ENCODE data around the gene OTX1.
"Not testable (repeated sequence)": the region's sequence is repeated elsewhere in the genome, so short reads cannot be mapped to it uniquely, and the experiment has no call there.

Gene OTX1

DNA sequence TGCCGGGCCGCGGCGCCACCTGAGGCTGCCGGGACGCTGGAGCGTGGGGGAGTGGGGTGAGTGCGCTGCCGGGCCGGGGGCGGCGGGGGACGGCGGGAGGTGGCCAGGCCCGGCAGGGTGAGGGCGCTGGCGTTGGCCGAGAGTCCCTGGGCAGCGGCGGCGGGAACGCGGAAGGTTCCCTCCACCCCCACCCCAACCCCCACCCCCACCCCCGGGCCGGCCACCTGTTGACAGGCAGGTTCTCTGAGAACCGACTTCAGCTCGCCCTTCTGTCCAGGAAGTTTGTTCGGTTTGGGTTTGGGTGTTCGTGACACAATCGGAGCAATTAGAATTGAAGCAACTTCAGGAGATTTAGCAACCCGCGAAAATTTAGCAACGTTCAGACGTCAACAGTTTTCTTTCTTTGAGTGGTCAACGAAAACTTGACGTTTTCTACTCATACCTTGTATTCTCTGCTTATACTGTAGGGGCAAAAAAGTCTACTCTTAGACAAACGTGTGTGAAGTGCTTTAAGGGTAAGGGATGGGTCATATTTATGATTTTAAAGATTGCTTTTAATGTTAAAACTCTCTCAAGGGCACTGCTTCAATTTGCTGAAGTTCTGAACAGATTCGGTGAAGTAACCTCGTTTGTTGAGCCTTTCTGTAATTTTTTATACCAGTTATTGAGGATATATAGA lies 9.3 kb downstream of the OTX1 start:
- no peak overlapping the region for H3K27ac Mint-ChIP-seq
- H3K36me3 Mint-ChIP-seq (ENCODE audit: low read depth), result no peaks in the 10 kb centered on the region
- H3K4me1 Mint-ChIP-seq (ENCODE audit: low read depth), result peaks cover 41% of the 10 kb centered on the region
- DNase-seq, result no peak
- peaks cover 88% of the 10 kb centered on the region for H3K27me3 Mint-ChIP-seq
- peaks cover 4% of the 10 kb centered on the region for H3K9me3 Mint-ChIP-seq
- H3K4me3 Mint-ChIP-seq, result peak overlapping the region; percentile 32

DNA sequence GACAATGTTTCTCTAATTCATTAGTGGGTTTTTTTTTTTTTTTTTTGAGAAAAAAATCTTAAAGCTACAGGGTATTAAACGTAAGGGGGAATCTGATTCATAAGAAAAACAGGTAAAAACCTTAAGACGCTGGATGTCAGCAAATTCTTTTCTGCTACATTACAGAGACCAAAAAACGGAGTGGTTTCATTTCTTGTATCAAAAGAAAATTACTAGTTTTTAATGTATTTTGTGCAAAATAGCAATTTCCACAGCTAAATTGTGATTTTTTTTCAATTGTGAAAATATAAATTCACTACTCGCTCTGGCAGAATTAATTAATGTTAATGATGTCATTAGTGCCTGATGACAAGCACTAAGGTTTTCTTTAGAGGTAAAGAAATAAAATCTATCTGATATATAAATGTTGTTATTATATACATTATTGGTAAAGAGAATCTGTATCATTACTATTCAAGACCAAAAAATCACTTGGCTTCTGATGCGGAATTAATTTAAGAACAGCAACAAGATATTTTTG lies 9.9 kb downstream of the OTX1 start:
- peaks cover 4% of the 10 kb centered on the region for H3K9me3 Mint-ChIP-seq
- no peaks in the 10 kb centered on the region for H3K36me3 Mint-ChIP-seq (ENCODE audit: low read depth)
- DNase-seq, result no peak
- H3K4me1 Mint-ChIP-seq (ENCODE audit: low read depth), result peaks cover 35% of the 10 kb centered on the region
- peaks cover 85% of the 10 kb centered on the region for H3K27me3 Mint-ChIP-seq
- no peak overlapping the region for H3K4me3 Mint-ChIP-seq
- H3K27ac Mint-ChIP-seq, result no peak overlapping the region

DNA sequence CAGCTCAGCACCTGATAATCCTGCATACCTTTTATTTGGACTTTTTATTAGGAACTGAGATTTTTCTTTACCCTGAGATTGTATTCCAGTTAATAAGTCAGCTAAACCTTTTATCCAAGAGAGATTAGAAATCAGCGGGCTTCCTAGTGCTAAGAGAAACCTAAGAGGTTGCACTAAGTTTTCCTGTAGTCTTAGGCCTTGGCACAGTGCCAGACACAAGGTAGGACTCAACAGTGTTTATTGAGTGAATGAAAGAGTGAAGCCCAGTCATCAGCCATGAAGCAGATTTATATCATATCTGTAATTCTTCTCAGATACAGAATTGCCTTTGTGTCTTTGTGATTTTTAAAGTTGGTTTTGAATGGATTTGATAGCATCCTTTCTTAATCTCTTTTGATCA lies 13.6 kb downstream of the OTX1 start:
- no peak overlapping the region for H3K27ac Mint-ChIP-seq
- peaks cover 6% of the 10 kb centered on the region for H3K4me1 Mint-ChIP-seq (ENCODE audit: low read depth)
- peaks cover 78% of the 10 kb centered on the region for H3K27me3 Mint-ChIP-seq

DNA sequence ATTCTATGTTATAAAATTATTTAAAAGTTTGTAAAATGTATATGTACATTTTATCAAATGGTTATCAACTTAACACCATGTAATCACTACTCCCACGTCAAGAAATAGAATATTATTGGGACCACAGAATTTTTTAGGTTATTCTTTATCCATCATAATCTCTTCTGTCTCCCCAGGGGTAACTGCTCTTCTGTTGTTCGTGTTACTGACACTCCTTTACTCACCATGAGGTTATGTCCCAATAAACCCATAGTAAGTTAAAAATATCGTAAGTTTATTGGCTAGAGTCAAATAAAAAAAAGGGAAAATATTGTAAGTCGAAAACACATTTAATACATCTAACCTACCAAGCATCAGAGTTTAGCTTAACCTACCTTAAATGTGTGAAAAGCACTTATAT lies 14.0 kb downstream of the OTX1 start:
- H3K9me3 Mint-ChIP-seq, result peaks cover 4% of the 10 kb centered on the region
- peaks cover 77% of the 10 kb centered on the region for H3K27me3 Mint-ChIP-seq
- peaks cover 4% of the 10 kb centered on the region for H3K4me1 Mint-ChIP-seq (ENCODE audit: low read depth)
- no peaks in the 10 kb centered on the region for H3K36me3 Mint-ChIP-seq (ENCODE audit: low read depth)
- no peak overlapping the region for H3K27ac Mint-ChIP-seq
- no peak for DNase-seq
- H3K4me3 Mint-ChIP-seq, result no peak overlapping the region

More for the DNA sequence above, 13.6 kb downstream of the OTX1 start:
- Mint-ChIP-seq H3K4me3 (no peak overlapping the region), H3K9me3 (peaks cover 4% of the 10 kb centered on the region), H3K36me3 (ENCODE audit: low read depth) (no peaks in the 10 kb centered on the region)
- no peak for DNase-seq

DNA sequence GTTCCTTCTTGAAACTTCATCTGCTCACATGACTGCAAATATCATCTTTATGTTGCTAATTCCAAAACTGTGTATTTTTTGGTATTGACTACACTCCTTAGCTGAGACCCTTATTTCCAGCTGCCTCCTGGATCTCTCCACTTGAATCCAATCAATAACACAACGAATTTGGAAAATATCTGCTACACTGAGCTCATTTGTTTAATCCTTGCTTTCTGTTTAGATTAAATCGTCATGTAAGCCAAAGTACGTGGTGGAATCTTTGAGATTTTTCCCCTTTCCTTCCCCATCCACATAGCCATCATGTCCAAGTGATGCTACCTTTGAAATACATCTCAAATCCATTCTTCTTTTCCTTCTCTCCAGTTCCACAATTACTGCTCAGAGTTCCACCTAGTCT lies 15.6 kb downstream of the OTX1 start:
- DNase-seq, result no peak
- no peak overlapping the region for H3K27ac Mint-ChIP-seq
- peaks cover 2% of the 10 kb centered on the region for H3K9me3 Mint-ChIP-seq
- H3K27me3 Mint-ChIP-seq, result peaks cover 65% of the 10 kb centered on the region
- H3K4me1 Mint-ChIP-seq (ENCODE audit: low read depth), result no peaks in the 10 kb centered on the region
- H3K4me3 Mint-ChIP-seq, result no peak overlapping the region
- no peaks in the 10 kb centered on the region for H3K36me3 Mint-ChIP-seq (ENCODE audit: low read depth)

DNA sequence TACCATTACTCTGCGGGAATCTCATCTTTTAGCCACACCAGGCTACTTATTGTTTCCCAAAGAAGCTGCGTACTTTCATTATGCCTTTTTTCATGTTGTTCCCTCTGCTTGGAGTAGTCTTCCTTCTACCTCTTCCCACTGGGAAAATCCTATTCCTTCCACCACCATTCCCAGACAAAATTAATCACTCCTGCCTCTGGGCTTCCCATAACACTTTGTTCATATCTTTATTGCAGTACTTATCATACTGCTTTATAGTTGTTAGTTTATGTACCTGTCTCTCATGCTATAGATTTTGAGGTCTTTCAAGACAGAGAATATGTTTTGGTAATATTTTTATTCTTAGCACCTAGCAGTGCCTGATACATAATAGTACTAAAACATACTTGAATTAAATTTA lies 16.2 kb downstream of the OTX1 start:
- H3K36me3 Mint-ChIP-seq (ENCODE audit: low read depth), result no peaks in the 10 kb centered on the region
- H3K27me3 Mint-ChIP-seq, result peaks cover 59% of the 10 kb centered on the region
- no peak overlapping the region for H3K4me3 Mint-ChIP-seq
- DNase-seq, result no peak
- H3K27ac Mint-ChIP-seq, result no peak overlapping the region
- no peaks in the 10 kb centered on the region for H3K4me1 Mint-ChIP-seq (ENCODE audit: low read depth)
- peaks cover 2% of the 10 kb centered on the region for H3K9me3 Mint-ChIP-seq

DNA sequence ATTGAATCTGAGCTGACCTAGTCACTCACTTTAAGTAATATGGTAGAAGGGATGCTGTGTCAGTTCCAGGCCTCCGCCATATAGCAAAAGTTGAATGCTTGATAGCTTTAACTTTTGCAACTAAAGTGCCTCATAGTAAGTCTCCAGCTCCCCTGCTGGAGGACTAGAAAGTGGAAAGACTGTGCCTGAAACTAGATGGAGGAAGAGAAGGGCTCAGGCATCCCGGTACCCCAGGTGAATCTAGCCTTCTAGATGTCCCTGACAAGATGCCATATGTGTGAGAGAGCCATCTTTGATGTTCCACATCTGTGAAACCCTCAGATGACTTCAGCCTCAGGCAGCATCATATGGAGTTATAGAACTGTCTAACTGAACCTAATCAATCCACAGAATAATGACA lies 21.0 kb downstream of the OTX1 start:
- Mint-ChIP-seq H3K9me3 (no peaks in the 10 kb centered on the region), H3K4me3 (no peak overlapping the region), H3K27ac (no peak overlapping the region), H3K27me3 (peaks cover 33% of the 10 kb centered on the region), H3K4me1 (ENCODE audit: low read depth) (no peaks in the 10 kb centered on the region), H3K36me3 (ENCODE audit: low read depth) (no peaks in the 10 kb centered on the region)
- DNase-seq, result no peak

DNA sequence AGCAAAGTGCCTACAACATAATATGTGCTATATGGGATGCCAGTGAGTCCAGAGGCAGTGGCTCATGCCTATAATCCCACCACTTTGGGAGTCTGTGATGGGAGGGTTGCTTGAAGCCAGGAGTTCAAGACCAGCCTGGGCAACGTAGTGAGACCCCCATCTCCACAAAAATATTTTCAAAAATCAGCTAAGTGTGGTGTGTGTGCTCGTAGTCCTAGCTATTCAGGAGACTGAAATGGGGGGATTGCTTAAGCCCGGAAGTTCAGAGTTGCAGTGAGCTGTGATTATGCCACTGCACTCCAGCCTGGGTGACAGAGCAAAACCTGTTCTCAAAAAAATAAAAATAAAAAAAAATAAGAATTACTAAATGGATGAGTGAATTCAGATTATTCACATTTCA lies 23.4 kb downstream of the OTX1 start:
- H3K27me3 Mint-ChIP-seq, result peaks cover 31% of the 10 kb centered on the region
- no peaks in the 10 kb centered on the region for H3K4me1 Mint-ChIP-seq (ENCODE audit: low read depth)
- no peak overlapping the region for H3K4me3 Mint-ChIP-seq
- no peaks in the 10 kb centered on the region for H3K36me3 Mint-ChIP-seq (ENCODE audit: low read depth)
- no peak for DNase-seq
- H3K27ac Mint-ChIP-seq, result no peak overlapping the region
- H3K9me3 Mint-ChIP-seq, result no peaks in the 10 kb centered on the region

DNA sequence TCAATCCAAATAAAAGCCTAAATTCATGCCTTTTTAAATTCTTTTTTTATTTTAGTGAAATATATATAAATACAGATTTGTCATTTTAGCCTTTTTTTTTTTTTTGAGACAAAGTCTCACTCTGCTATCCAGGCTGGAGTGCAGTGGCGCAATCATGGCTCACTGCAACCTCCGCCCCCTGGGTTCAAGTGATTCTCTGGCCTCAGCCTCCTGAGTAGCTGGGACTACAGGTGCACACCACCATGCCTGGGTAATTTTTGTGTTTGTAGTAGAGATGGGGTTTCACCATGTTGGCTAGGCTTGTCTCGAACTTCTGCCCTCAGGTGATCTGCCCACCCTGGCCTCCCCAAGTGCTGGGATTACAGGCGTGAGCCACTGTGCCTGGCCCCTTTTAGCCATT lies 23.8 kb downstream of the OTX1 start:
- peaks cover 27% of the 10 kb centered on the region for H3K27me3 Mint-ChIP-seq
- not testable (repeated sequence) for H3K4me3 Mint-ChIP-seq; H3K9me3 Mint-ChIP-seq; H3K36me3 Mint-ChIP-seq (ENCODE audit: low read depth); DNase-seq; H3K4me1 Mint-ChIP-seq (ENCODE audit: low read depth); H3K27ac Mint-ChIP-seq

DNA sequence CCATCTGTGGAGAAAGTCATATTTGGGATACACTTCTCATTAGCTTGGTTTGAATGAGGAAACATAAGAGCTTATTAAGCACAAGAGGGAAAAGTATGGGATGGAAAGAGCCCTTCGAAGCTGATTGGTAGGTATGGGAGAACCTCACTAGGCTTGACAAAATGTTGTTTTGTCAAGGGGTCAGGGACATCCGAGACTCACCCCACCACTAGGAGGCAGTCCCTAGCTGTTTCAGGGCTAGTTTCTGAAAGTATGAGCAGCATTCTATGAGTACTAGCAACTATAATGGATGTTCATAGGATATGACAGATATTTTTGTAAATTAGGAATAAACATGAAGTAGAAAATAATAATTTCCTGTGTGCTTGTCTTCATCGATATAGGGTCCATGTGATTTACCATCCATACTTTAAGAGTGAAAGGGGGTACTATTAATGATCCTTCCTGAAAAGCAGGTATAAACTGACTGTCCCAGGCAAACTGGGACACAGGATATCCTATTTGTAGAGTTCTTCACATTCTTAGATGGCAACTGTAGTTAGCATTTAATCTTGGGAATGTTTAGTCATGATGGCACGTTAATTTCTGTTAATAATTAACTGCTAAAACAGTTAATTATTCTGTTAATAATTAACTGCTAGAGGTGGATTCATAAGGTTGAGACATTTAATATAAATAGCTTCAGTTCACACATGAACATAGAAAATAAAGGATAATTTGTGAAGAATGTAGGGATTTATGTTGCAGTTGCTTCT lies 28.4 kb downstream of the OTX1 start:
- no peak overlapping the region for H3K27ac Mint-ChIP-seq

DNA sequence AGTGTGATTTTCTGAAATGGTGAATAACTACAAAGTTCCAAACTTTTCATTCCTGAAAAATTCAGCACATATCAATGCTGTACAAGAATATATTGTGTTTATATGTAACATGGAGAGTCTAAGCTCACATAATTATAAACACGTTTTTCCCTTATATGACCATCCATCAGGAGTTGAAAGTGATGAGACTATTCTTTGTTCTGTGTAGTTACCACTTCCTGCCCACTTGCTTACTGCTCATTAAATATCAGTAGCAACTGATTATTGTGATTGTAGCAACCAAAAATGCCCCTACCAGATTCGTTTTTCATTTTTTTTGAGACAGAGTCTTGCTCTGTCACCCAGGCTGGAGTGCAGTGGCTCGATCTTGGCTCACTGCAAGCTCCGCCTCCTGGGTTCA lies 30.8 kb downstream of the OTX1 start:
- no peak overlapping the region for H3K27ac Mint-ChIP-seq
- no peaks in the 10 kb centered on the region for H3K9me3 Mint-ChIP-seq
- H3K27me3 Mint-ChIP-seq, result peaks cover 31% of the 10 kb centered on the region

More for the DNA sequence above, 28.4 kb downstream of the OTX1 start:
- Mint-ChIP-seq H3K27me3 (peaks cover 37% of the 10 kb centered on the region), H3K4me3 (no peak overlapping the region), H3K36me3 (ENCODE audit: low read depth) (no peaks in the 10 kb centered on the region), H3K4me1 (ENCODE audit: low read depth) (no peaks in the 10 kb centered on the region), H3K9me3 (no peaks in the 10 kb centered on the region)
- no peak for DNase-seq

DNA sequence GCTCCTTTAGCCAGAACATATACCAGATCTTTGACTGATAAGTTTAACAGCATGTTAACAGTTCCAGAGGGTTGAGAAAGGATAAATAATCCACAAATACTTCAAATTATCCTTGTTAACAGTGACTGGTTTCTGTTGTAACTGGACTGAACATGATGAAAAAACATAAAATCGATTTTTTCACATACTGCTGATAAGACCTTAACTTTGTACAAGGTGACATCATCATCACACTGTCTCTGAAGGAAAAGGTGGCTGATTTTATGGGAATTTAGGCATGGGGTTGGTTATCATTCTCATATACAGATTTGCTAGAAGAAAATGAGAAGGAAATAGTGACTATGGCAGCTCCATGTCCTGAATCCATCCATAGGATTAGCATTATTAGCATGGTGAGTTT lies 36.1 kb downstream of the OTX1 start:
- no peaks in the 10 kb centered on the region for H3K36me3 Mint-ChIP-seq (ENCODE audit: low read depth)
- DNase-seq, result no peak
- no peaks in the 10 kb centered on the region for H3K9me3 Mint-ChIP-seq
- peaks cover 21% of the 10 kb centered on the region for H3K27me3 Mint-ChIP-seq
- no peak overlapping the region for H3K4me3 Mint-ChIP-seq
- no peaks in the 10 kb centered on the region for H3K4me1 Mint-ChIP-seq (ENCODE audit: low read depth)
- no peak overlapping the region for H3K27ac Mint-ChIP-seq

More for the DNA sequence above, 30.8 kb downstream of the OTX1 start:
- Mint-ChIP-seq H3K36me3 (ENCODE audit: low read depth) (no peaks in the 10 kb centered on the region), H3K4me1 (ENCODE audit: low read depth) (no peaks in the 10 kb centered on the region), H3K4me3 (no peak overlapping the region)
- DNase-seq, result no peak

DNA sequence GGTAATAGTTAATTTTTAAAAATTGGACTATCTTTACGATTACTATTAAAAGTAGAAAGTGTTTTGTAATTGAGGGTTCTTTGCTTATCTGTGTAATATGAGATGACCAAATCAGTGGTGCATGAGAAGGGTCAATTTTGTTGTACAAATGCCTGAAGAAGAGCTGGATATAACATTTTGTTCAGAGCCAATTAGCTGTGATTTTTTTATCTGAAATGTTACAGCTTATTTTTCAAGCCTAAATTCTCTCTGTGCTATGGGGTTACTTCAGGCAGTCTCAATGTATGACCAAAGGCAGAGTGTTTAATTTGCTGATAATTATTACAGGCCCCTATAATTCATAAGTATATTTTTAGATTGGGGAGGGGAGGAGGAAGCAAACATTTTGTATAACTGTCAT lies 41.8 kb downstream of the OTX1 start:
- H3K4me1 Mint-ChIP-seq (ENCODE audit: low read depth), result no peaks in the 10 kb centered on the region
- DNase-seq, result no peak

DNA sequence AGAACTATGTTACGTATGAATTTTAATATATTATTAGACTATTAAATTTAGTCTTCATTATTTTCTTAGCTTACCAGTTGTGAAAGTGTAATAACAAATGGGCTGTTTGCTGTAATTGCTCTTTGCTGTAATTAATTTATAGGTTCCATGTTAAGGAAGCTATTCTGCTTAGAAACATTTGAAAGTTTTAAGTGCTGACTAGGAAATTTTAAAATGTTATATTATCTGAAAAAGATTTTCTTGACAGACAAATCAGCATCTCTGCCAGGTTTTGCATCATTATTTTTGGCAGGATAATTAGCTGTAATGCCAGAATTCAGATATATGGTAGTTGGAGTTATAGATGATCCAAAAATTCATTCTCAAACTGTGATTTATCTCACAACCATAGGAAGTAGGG lies 42.2 kb downstream of the OTX1 start:
- Mint-ChIP-seq H3K4me3 (no peak overlapping the region), H3K27ac (no peak overlapping the region), H3K4me1 (ENCODE audit: low read depth) (no peaks in the 10 kb centered on the region), H3K36me3 (ENCODE audit: low read depth) (no peaks in the 10 kb centered on the region), H3K9me3 (no peaks in the 10 kb centered on the region), H3K27me3 (peaks cover 16% of the 10 kb centered on the region)
- DNase-seq, result no peak

More for the DNA sequence above, 41.8 kb downstream of the OTX1 start:
- Mint-ChIP-seq H3K9me3 (no peaks in the 10 kb centered on the region), H3K4me3 (no peak overlapping the region), H3K27me3 (peaks cover 16% of the 10 kb centered on the region), H3K27ac (no peak overlapping the region), H3K36me3 (ENCODE audit: low read depth) (no peaks in the 10 kb centered on the region)

DNA sequence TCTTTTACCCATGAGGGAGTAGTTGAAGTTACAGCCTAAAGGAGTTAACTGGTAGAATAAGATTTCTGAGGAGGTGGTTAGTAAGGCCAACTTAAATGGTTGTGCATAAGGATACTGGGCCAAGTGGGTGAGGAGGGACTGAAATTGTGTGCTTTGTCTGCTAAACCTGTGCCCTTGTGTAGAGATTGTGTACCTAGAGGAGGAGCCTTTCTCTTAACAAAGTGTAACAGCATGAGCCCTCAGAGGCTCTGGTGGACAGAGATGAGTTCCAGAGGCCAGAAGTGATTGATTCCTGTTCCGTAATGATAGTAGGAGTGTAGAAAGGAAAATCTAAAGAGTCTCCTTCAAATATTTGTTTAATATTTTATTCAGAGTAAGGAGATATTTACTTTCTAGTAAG lies 42.9 kb downstream of the OTX1 start:
- no peaks in the 10 kb centered on the region for H3K36me3 Mint-ChIP-seq (ENCODE audit: low read depth)
- H3K9me3 Mint-ChIP-seq, result no peaks in the 10 kb centered on the region
- no peak overlapping the region for H3K4me3 Mint-ChIP-seq
- DNase-seq, result no peak
- peaks cover 16% of the 10 kb centered on the region for H3K27me3 Mint-ChIP-seq
- H3K27ac Mint-ChIP-seq, result no peak overlapping the region
- no peaks in the 10 kb centered on the region for H3K4me1 Mint-ChIP-seq (ENCODE audit: low read depth)

Measured in activated T-cell treated with anti-CD3 and anti-CD28 coated beads, Interleukin-2, amount 50 U/mL, for 24 hours (primary cell).